WTC11 (cell line): Measurements from ENCODE around the gene PLRG1. TPM values are rescaled to one million over a fixed set of nuclear protein-coding genes. Genes with fewer than 3 reads are reported as not detected.

ENCODE experiments used
- ATAC-seq: fragments of 200-7000 bp; cut with Tn5 transposase; 2 replicates; pipeline ENCODE4 v1.10.0; 2021; ENCODE audit warnings: mild to moderate bottlenecking, moderate library complexity
- CTCF ChIA-PET: fragments of 300-600 bp; sonication (Branson Sonifier 250); formaldehyde crosslinking; loops from one replicate; lab custom pipeline; 2021; ENCODE audit warnings: antibody characterized with exemption; lab: Charles Lee
- POLR2A ChIA-PET: fragments of 350-600 bp; sonication (Branson Sonifier 250); formaldehyde crosslinking; loops from one replicate; lab custom pipeline; 2021; ENCODE audit warnings: antibody characterized with exemption; lab: Charles Lee
- DNase-seq: peaks from one replicate; pipeline ENCODE4 v3.0.0; 2021; ENCODE audit warnings: low spot score
- H3K27ac Mint-ChIP-seq: 2 replicates; pipeline ENCODE4 v1.8.0; 2021; ENCODE audit warnings: mixed read lengths
- H3K27me3 Mint-ChIP-seq: 2 replicates; pipeline ENCODE4 v1.8.0; 2021; ENCODE audit warnings: low read depth, mild to moderate bottlenecking, moderate library complexity, mixed read lengths
- H3K36me3 Mint-ChIP-seq: 2 replicates; pipeline ENCODE4 v1.8.0; 2021; ENCODE audit warnings: mixed read lengths
- H3K4me1 Mint-ChIP-seq: 2 replicates; pipeline ENCODE4 v1.8.0; 2022; ENCODE audit warnings: mixed read lengths
- H3K4me3 Mint-ChIP-seq: 2 replicates; pipeline ENCODE4 v1.8.0; 2021; ENCODE audit warnings: mild to moderate bottlenecking, moderate library complexity, mixed read lengths
- H3K9me3 Mint-ChIP-seq: 2 replicates; pipeline ENCODE4 v1.8.0; 2021; ENCODE audit warnings: mixed read lengths
- FOXK1 ChIP-seq: sonication (generic); formaldehyde crosslinking; IDR thresholded peaks from 2 replicates; pipeline ENCODE4 v1.8.0; 2022; ENCODE audit warnings: mild to moderate bottlenecking, moderate library complexity, missing genetic modification reagents
- GABPB1 ChIP-seq: sonication (generic); formaldehyde crosslinking; IDR thresholded peaks from 2 replicates; pipeline ENCODE4 v1.8.1; 2023; ENCODE audit warnings: mild to moderate bottlenecking, missing genetic modification reagents
- RORB ChIP-seq: fragments of 250-450 bp; sonication (Bioruptor Pico); IDR thresholded peaks from 2 replicates; pipeline ENCODE4 v1.9.0; 2021; ENCODE audit warnings: mild to moderate bottlenecking
- SOX15 ChIP-seq: fragments of 250-450 bp; sonication (Bioruptor Pico); IDR thresholded peaks from 2 replicates; pipeline ENCODE4 v1.9.0; 2021; ENCODE audit warnings: mild to moderate bottlenecking
- ZBTB21 ChIP-seq: sonication (generic); formaldehyde crosslinking; IDR thresholded peaks from 2 replicates; pipeline ENCODE4 v1.8.1; 2023; ENCODE audit warnings: mild to moderate bottlenecking, missing genetic modification reagents, borderline replicate concordance
- ZNF232 ChIP-seq: sonication (generic); formaldehyde crosslinking; IDR thresholded peaks from 2 replicates; pipeline ENCODE4 v1.8.0; 2022; ENCODE audit warnings: mild to moderate bottlenecking, missing genetic modification reagents
- ZNF263 ChIP-seq: sonication (generic); formaldehyde crosslinking; IDR thresholded peaks from 2 replicates; pipeline ENCODE4 v1.8.1; 2022; ENCODE audit warnings: low read depth, mild to moderate bottlenecking, moderate library complexity, missing genetic modification reagents
- ZNF317 ChIP-seq: sonication (generic); formaldehyde crosslinking; IDR thresholded peaks from 2 replicates; pipeline ENCODE4 v1.8.1; 2023; ENCODE audit warnings: low read depth, mild to moderate bottlenecking, moderate library complexity, missing genetic modification reagents, borderline replicate concordance
- ZNF416 ChIP-seq: fragments of 250-450 bp; sonication (Bioruptor Pico); IDR thresholded peaks from 2 replicates; pipeline ENCODE4 v1.9.0; 2021; ENCODE audit warnings: mild to moderate bottlenecking, inconsistent platforms
- total RNA-seq: library from RNA; stranded (reverse); gene quantifications from 3 replicates; pipeline ENCODE4 v1.2.3, GENCODE V29; 2021
- TF ChIP-seq, protein P1 (sequence below): sonication (generic); formaldehyde crosslinking; IDR thresholded peaks from 2 replicates; pipeline ENCODE4 v1.8.0; 2022; ENCODE audit warnings: mild to moderate bottlenecking, missing genetic modification reagents
- TF ChIP-seq, protein P2 (sequence below): fragments of 200-600 bp; IDR thresholded peaks from 2 replicates; pipeline ENCODE4 v1.8.0; 2022; ENCODE audit warnings: antibody characterized with exemption

The PLRG1 gene
- total RNA-seq, 1 experiment from 2014 or later: 84.8 TPM

DNA sequence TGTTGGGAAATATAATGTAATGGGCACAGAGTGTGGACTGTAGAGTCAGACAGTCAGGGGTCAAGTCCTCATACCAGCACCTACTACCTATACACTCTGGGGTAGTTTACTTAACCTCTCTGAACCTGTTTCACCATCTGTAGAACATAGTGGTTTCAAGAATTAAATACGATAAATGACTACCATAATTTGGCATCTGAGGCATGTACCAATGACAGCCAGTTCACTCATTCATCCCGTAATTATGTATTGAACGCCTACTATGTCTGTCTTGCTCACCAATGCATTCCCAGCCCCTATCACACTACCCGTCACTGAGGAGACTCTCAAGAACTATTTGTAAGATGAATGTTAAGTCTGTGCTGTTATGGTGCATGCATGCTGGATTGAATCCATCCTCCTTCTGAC lies 10.6 kb upstream of the PLRG1 start:
- Mint-ChIP-seq H3K4me3 (no peak overlapping the region), H3K9me3 (no peaks in the 10 kb centered on the region), H3K27me3 (no peaks in the 10 kb centered on the region), H3K27ac (no peak overlapping the region), H3K36me3 (no peaks in the 10 kb centered on the region)
- CTCF ChIA-PET: interaction anchor here (3.6 to 4.5 kb wide), 2 partner anchors 58 to 64 kb away, joined by 96 to 145 read pairs; no protein-coding TSS in a partner anchor
- POLR2A ChIA-PET: no interaction called here
- ATAC-seq (no peak), DNase-seq (no peak)
- no peak for TF ChIP-seq ZBTB21 (CRISPR knock-in tag)
- peak; percentile 50 for TF ChIP-seq GABPB1 (CRISPR knock-in tag)
- TF ChIP-seq, all 79 proteins: peak for 1
- no peaks in the 10 kb centered on the region for H3K4me1 Mint-ChIP-seq

DNA sequence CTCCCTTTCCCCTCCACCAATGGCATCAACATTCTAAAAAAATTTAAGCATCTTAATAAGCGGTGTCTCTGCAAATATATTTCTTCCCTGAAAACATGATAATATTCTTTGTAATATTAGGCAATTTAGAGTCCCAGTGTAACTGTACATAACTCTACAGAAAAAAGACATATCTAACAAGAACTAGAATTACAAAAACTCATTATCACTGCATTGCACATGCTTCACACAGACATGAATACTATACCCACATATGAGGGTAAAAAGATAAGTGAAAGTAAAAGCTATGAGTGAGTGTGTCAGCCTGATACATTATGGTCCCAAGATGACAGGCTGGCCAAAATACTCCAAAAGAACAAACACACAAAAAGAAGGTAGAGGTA lies 10.2 kb upstream of the PLRG1 start:
- Mint-ChIP-seq H3K4me1 (no peaks in the 10 kb centered on the region), H3K27me3 (no peaks in the 10 kb centered on the region), H3K36me3 (no peaks in the 10 kb centered on the region), H3K27ac (no peak overlapping the region), H3K9me3 (no peaks in the 10 kb centered on the region), H3K4me3 (no peak overlapping the region)
- CTCF ChIA-PET: interaction anchor here (3.6 to 4.5 kb wide), 2 partner anchors 59 to 64 kb away, joined by 96 to 145 read pairs; no protein-coding TSS in a partner anchor
- POLR2A ChIA-PET: no interaction called here
- no peak for TF ChIP-seq RORB
- no peak for TF ChIP-seq SOX15
- no peak for ATAC-seq
- DNase-seq: no peak

DNA sequence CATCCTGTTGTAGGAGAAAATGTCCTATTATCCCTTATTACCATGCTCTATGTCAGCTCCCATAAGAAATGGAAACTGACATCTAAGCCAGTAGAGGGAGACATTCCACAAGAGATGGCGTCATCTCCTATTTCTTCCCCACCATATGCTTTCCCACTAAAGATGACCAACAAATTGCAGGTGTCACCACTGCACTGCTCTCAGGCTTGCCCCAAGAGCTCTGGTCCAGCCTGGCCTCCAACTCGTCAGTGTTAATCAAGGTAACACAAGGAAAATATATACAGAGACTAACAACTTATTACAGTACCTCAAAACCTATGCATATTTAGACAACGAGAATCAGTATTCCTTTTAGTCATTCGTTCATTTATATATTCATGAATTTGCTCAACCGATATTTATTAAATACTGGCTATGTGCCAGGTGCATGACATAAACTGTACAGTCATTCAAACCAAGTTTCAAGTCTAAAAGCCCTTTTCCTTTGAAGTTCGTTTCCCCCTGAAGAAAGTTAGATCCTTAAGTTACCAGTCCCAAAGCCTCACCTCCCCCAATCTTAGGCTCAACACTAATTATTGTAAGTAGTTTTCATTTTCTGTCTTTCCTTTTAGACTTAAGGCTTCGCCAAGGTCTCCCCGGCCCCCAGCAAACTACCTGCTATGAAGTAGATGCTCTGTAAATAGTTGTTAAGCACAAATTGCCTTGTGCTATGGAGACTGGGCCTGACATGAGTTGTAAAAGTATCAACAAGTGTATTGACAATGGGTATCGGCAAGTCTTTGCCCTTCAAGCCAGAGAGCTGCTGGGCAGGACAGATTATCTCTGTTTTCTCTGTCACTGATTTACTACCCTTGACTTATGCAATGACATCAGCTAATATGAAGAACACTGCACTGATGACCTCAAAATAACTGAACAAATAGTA lies 9.6 kb upstream of the PLRG1 start:
- ChIA-PET CTCF (interaction anchor here (0.6 to 4.5 kb wide), 34 partner anchors 9 to 709 kb away, joined by 3 to 145 read pairs (median 6); partner anchors contain the start of genes FGA, FGG and PLRG1), POLR2A (interaction anchor here (0.9 kb wide), 1 partner anchor 10 kb away, joined by 5 read pairs; the partner anchor contains the start of gene PLRG1)
- H3K27me3 Mint-ChIP-seq: no peaks in the 10 kb centered on the region
- no peaks in the 10 kb centered on the region for H3K36me3 Mint-ChIP-seq
- H3K9me3 Mint-ChIP-seq: no peaks in the 10 kb centered on the region
- TF ChIP-seq ZNF263 (CRISPR knock-in tag): no peak
- peak; percentile 85 for TF ChIP-seq GABPB1 (CRISPR knock-in tag)
- H3K4me1 Mint-ChIP-seq: no peaks in the 10 kb centered on the region
- ATAC-seq (peak; percentile 98), DNase-seq (peak; percentile 17)
- H3K27ac Mint-ChIP-seq: no peak overlapping the region
- H3K4me3 Mint-ChIP-seq: no peak overlapping the region

DNA sequence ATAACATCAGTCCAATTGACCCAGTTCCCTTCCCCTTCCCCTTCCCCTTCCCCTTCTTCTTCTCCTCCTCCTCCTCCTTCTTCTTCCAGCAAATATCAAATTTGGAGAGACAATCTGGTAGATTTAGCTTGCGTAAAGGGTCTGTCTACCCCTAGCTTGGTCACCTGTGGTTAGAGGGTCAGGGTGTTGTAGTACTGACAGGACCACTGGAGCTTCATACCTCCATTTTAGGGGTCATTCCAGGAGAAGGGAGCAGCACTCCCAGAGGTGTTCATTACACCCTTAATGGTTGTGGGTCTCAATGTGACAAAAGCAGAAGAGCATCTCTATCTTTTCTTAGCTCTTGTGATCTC lies 8.9 kb upstream of the PLRG1 start:
- DNase-seq: no peak
- Mint-ChIP-seq H3K27ac (no peak overlapping the region), H3K4me1 (no peaks in the 10 kb centered on the region), H3K36me3 (no peaks in the 10 kb centered on the region), H3K9me3 (no peaks in the 10 kb centered on the region), H3K27me3 (no peaks in the 10 kb centered on the region), H3K4me3 (no peak overlapping the region)
- ATAC-seq: peak; percentile 46
- ChIA-PET CTCF (interaction anchor here (0.6 to 4.5 kb wide), 34 partner anchors 9 to 710 kb away, joined by 3 to 145 read pairs (median 6); partner anchors contain the start of genes FGA, FGG and PLRG1), POLR2A (interaction anchor here (0.9 kb wide), 1 partner anchor 9 kb away, joined by 5 read pairs; the partner anchor contains the start of gene PLRG1)
- TF ChIP-seq ZNF317 (CRISPR knock-in tag): no peak
- TF ChIP-seq ZNF416 (CRISPR knock-in tag): no peak
- TF ChIP-seq FOXK1 (CRISPR knock-in tag): no peak
- no peak for TF ChIP-seq ZNF232 (CRISPR knock-in tag)

DNA sequence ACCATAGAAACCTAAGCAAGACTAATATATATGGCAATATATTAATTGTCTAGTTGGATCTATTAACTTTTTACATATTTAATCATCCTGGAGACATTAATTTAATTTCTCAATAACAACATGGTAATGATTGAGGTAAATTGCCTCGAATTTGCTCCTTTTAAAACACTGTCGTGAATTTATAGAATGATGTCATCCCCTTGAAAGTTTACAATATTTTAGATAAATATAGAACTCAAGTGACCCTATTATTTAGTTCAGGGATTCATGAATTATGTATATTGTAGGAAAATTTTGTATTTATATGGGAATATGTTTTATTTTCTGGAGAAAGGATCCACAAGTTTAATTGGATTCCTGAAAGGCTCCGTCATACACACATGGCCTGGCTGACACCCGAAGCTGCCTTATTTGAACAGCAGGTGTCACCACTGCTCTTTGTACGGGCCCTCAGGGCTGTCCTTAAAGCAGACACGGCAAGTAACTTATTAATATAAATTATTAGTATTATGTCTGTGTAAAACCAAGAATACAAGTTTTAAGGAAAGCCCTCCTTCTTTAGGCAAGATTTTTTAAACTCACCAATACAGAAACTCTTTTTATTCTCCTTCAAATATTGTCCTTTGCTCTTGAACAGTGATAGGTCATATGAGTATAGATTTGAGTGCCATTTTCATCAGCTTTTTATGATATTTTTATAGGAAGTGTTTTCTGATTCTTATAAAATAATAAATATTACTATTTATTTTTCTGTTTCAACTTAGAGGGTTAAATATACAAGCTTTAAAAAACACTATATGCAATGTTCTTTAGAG lies 1.9 kb upstream of the PLRG1 start:
- Mint-ChIP-seq H3K36me3 (peaks cover 6% of the 10 kb centered on the region), H3K27me3 (no peaks in the 10 kb centered on the region), H3K4me1 (peaks cover 9% of the 10 kb centered on the region), H3K4me3 (no peak overlapping the region), H3K27ac (no peak overlapping the region), H3K9me3 (no peaks in the 10 kb centered on the region)
- ATAC-seq (peak; percentile 57), DNase-seq (peak; percentile 68)
- POLR2A ChIA-PET: no interaction called here
- TF ChIP-seq, protein P1, sequence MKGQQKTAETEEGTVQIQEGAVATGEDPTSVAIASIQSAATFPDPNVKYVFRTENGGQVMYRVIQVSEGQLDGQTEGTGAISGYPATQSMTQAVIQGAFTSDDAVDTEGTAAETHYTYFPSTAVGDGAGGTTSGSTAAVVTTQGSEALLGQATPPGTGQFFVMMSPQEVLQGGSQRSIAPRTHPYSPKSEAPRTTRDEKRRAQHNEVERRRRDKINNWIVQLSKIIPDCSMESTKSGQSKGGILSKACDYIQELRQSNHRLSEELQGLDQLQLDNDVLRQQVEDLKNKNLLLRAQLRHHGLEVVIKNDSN (CRISPR knock-in tag): no peak
- TF ChIP-seq, protein P2, sequence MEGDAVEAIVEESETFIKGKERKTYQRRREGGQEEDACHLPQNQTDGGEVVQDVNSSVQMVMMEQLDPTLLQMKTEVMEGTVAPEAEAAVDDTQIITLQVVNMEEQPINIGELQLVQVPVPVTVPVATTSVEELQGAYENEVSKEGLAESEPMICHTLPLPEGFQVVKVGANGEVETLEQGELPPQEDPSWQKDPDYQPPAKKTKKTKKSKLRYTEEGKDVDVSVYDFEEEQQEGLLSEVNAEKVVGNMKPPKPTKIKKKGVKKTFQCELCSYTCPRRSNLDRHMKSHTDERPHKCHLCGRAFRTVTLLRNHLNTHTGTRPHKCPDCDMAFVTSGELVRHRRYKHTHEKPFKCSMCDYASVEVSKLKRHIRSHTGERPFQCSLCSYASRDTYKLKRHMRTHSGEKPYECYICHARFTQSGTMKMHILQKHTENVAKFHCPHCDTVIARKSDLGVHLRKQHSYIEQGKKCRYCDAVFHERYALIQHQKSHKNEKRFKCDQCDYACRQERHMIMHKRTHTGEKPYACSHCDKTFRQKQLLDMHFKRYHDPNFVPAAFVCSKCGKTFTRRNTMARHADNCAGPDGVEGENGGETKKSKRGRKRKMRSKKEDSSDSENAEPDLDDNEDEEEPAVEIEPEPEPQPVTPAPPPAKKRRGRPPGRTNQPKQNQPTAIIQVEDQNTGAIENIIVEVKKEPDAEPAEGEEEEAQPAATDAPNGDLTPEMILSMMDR: peak; percentile 51
- CTCF ChIA-PET: interaction anchor here (0.6 to 6.8 kb wide), 7 partner anchors 42 to 192 kb away, joined by 3 to 104 read pairs (median 3); partner anchors contain the start of genes FGG and LRAT
